ENCODE measurements around the gene GPD2.

Gene GPD2

GRCh38 chr2:156563994-156564753, 128.0 kb downstream of the GPD2 start:
- Mint-ChIP-seq H3K4me1 (no peaks in the 10 kb centered on the region), H3K9me3 (no peaks in the 10 kb centered on the region), H3K27ac (no peak overlapping the region), H3K4me3 (no peak overlapping the region), H3K36me3 (peaks cover 12% of the 10 kb centered on the region)
- DNase-seq (ENCODE audit: low spot score in 2 of 2): no peak
- no peak for ATAC-seq

GRCh38 chr2:156565066-156565710, 129.0 kb downstream of the GPD2 start:
- H3K9me3 Mint-ChIP-seq: no peaks in the 10 kb centered on the region
- no peak overlapping the region for H3K4me3 Mint-ChIP-seq
- no peak for ATAC-seq
- no peak for DNase-seq (ENCODE audit: low spot score in 2 of 2)
- no peaks in the 10 kb centered on the region for H3K4me1 Mint-ChIP-seq
- peaks cover 20% of the 10 kb centered on the region for H3K36me3 Mint-ChIP-seq
- peak overlapping the region; percentile 61 for H3K27ac Mint-ChIP-seq

- no peaks in the 10 kb centered on the region for H3K9me3 Mint-ChIP-seq
- H3K4me3 Mint-ChIP-seq: no peak overlapping the region
- H3K4me1 Mint-ChIP-seq: peaks cover 18% of the 10 kb centered on the region
- H3K36me3 Mint-ChIP-seq: peaks cover 25% of the 10 kb centered on the region
- DNase-seq (ENCODE audit: low spot score in 2 of 2) (no peak), ATAC-seq (no peak)
- H3K27ac Mint-ChIP-seq: no peak overlapping the region
These were observed 137.5 kb downstream of the GPD2 start for GRCh38 chr2:156573710-156574109.

GRCh38 chr2:156574112-156574511, 137.9 kb downstream of the GPD2 start:
- H3K27ac Mint-ChIP-seq: no peak overlapping the region
- H3K4me1 Mint-ChIP-seq: peaks cover 18% of the 10 kb centered on the region
- H3K4me3 Mint-ChIP-seq: no peak overlapping the region
- ATAC-seq: no peak
- no peak for DNase-seq (ENCODE audit: low spot score in 2 of 2)
- H3K9me3 Mint-ChIP-seq: no peaks in the 10 kb centered on the region
- H3K36me3 Mint-ChIP-seq: peaks cover 25% of the 10 kb centered on the region

GRCh38 chr2:156576005-156576404, 139.8 kb downstream of the GPD2 start:
- Mint-ChIP-seq H3K9me3 (no peaks in the 10 kb centered on the region), H3K27ac (no peak overlapping the region), H3K36me3 (peaks cover 25% of the 10 kb centered on the region), H3K4me3 (no peak overlapping the region), H3K4me1 (peaks cover 18% of the 10 kb centered on the region)
- ATAC-seq (no peak), DNase-seq (ENCODE audit: low spot score in 2 of 2) (no peak)

- ATAC-seq: no peak
- Mint-ChIP-seq H3K4me1 (no peaks in the 10 kb centered on the region), H3K4me3 (no peak overlapping the region), H3K36me3 (peaks cover 40% of the 10 kb centered on the region), H3K9me3 (no peaks in the 10 kb centered on the region), H3K27ac (no peak overlapping the region)
- no peak for DNase-seq (ENCODE audit: low spot score in 2 of 2)
These were observed 144.3 kb downstream of the GPD2 start for GRCh38 chr2:156580501-156580900.

GRCh38 chr2:156581280-156581679, 145.1 kb downstream of the GPD2 start:
- Mint-ChIP-seq H3K27ac (no peak overlapping the region), H3K9me3 (no peaks in the 10 kb centered on the region), H3K36me3 (peaks cover 40% of the 10 kb centered on the region), H3K4me1 (no peaks in the 10 kb centered on the region), H3K4me3 (no peak overlapping the region)
- ATAC-seq: no peak
- DNase-seq (ENCODE audit: low spot score in 2 of 2): no peak

GRCh38 chr2:156585457-156585856, 149.3 kb downstream of the GPD2 start:
- Mint-ChIP-seq H3K9me3 (no peaks in the 10 kb centered on the region), H3K4me1 (no peaks in the 10 kb centered on the region), H3K27ac (no peak overlapping the region), H3K4me3 (no peak overlapping the region), H3K36me3 (peaks cover 17% of the 10 kb centered on the region)
- ATAC-seq (no peak), DNase-seq (ENCODE audit: low spot score in 2 of 2) (no peak)

GRCh38 chr2:156586621-156587020, 150.4 kb downstream of the GPD2 start:
- H3K27ac Mint-ChIP-seq: no peak overlapping the region
- ATAC-seq: no peak
- H3K4me3 Mint-ChIP-seq: no peak overlapping the region
- H3K9me3 Mint-ChIP-seq: no peaks in the 10 kb centered on the region
- DNase-seq (ENCODE audit: low spot score in 2 of 2): no peak
- peaks cover 16% of the 10 kb centered on the region for H3K36me3 Mint-ChIP-seq
- no peaks in the 10 kb centered on the region for H3K4me1 Mint-ChIP-seq

GRCh38 chr2:156589381-156590079, 153.4 kb downstream of the GPD2 start:
- Mint-ChIP-seq H3K4me3 (no peak overlapping the region), H3K9me3 (no peaks in the 10 kb centered on the region), H3K36me3 (no peaks in the 10 kb centered on the region), H3K27ac (no peak overlapping the region), H3K4me1 (no peaks in the 10 kb centered on the region)
- DNase-seq (ENCODE audit: low spot score in 2 of 2) (no peak), ATAC-seq (peak; percentile 53)

- Mint-ChIP-seq H3K4me3 (no peak overlapping the region), H3K27ac (no peak overlapping the region), H3K36me3 (no peaks in the 10 kb centered on the region), H3K9me3 (no peaks in the 10 kb centered on the region), H3K4me1 (no peaks in the 10 kb centered on the region)
- DNase-seq (ENCODE audit: low spot score in 2 of 2) (no peak), ATAC-seq (no peak)
These were observed 154.0 kb downstream of the GPD2 start for GRCh38 chr2:156590085-156590739.

GRCh38 chr2:156592809-156593593, 156.8 kb downstream of the GPD2 start:
- no peak for DNase-seq (ENCODE audit: low spot score in 2 of 2)
- Mint-ChIP-seq H3K9me3 (no peaks in the 10 kb centered on the region), H3K27ac (no peak overlapping the region), H3K4me3 (no peak overlapping the region), H3K4me1 (no peaks in the 10 kb centered on the region), H3K36me3 (no peaks in the 10 kb centered on the region)
- no peak for ATAC-seq

GRCh38 chr2:156593594-156593921, 157.4 kb downstream of the GPD2 start:
- no peak for DNase-seq (ENCODE audit: low spot score in 2 of 2)
- Mint-ChIP-seq H3K9me3 (no peaks in the 10 kb centered on the region), H3K36me3 (no peaks in the 10 kb centered on the region), H3K4me3 (no peak overlapping the region), H3K4me1 (no peaks in the 10 kb centered on the region), H3K27ac (no peak overlapping the region)
- ATAC-seq: no peak

- Mint-ChIP-seq H3K36me3 (no peaks in the 10 kb centered on the region), H3K27ac (no peak overlapping the region), H3K9me3 (no peaks in the 10 kb centered on the region), H3K4me3 (no peak overlapping the region), H3K4me1 (no peaks in the 10 kb centered on the region)
- ATAC-seq (no peak), DNase-seq (ENCODE audit: low spot score in 2 of 2) (no peak)
These were observed 162.4 kb downstream of the GPD2 start for GRCh38 chr2:156598563-156598962.

- no peak overlapping the region for H3K4me3 Mint-ChIP-seq
- no peak for DNase-seq (ENCODE audit: low spot score in 2 of 2)
- no peak overlapping the region for H3K27ac Mint-ChIP-seq
- H3K9me3 Mint-ChIP-seq: no peaks in the 10 kb centered on the region
- no peaks in the 10 kb centered on the region for H3K36me3 Mint-ChIP-seq
- H3K4me1 Mint-ChIP-seq: no peaks in the 10 kb centered on the region
- no peak for ATAC-seq
These were observed 164.0 kb downstream of the GPD2 start for GRCh38 chr2:156600196-156600595.

All from stimulated activated effector memory CD8-positive, alpha-beta T cell treated with anti-CD3 and anti-CD28 coated beads, Interleukin-12 subunit alpha, Interleukin-12 subunit beta, amount 100 ng/mL, for 72 hours (primary cell).